Kidney (tissue), 14 donors: ENCODE data around the gene BANF1. TPM values are rescaled to one million over a fixed set of nuclear protein-coding genes. Genes with fewer than 3 reads are reported as not detected.

ENCODE experiments used
- DNase-seq, 5 donors: peaks; one replicate each; pipeline ENCODE4 v3.0.0-alpha.2; 2013 to 2020
- FAIRE-seq: peaks from 2 replicates; lab custom pipeline; 2012; peaks lifted over from hg19 to GRCh38; lab: Jason Lieb, UNC
- H3K27ac ChIP-seq, 2 donors: one replicate each; pipeline ENCODE4 v1.7.0; 2013; ENCODE audit warnings: low read depth in 2 of 2, low read length in 2 of 2, inconsistent platforms in 1 of 2
- H3K27me3 ChIP-seq: one replicate; pipeline ENCODE4 v1.7.1; 2013; ENCODE audit warnings: low read length, inconsistent platforms; ENCODE audit not compliant: control insufficient read depth, insufficient read depth
- H3K36me3 ChIP-seq, 3 donors: one replicate each; pipeline versions ENCODE4 v1.7.0 to v1.7.1; 2013; ENCODE audit warnings: low read length in 3 of 3, control low read depth in 1 of 3, inconsistent platforms in 1 of 3; ENCODE audit not compliant: insufficient read depth in 3 of 3, control insufficient read depth in 2 of 3
- H3K4me1 ChIP-seq, 3 donors: one replicate each; pipeline versions ENCODE4 v1.7.0 to v1.7.1; 2013; ENCODE audit warnings: low read length in 3 of 3, inconsistent platforms in 1 of 3, low read depth in 1 of 3; ENCODE audit not compliant: control insufficient read depth in 2 of 3, insufficient read depth in 2 of 3
- H3K4me3 ChIP-seq, 3 donors: one replicate each; pipeline versions ENCODE4 v1.7.0 to v1.8.1; 2013; ENCODE audit warnings: low read length in 3 of 3, control low read depth in 1 of 3, inconsistent platforms in 1 of 3
- H3K9ac ChIP-seq, 3 donors: one replicate each; pipeline versions ENCODE4 v1.7.0 to v1.7.1; 2013; ENCODE audit warnings: low read length in 3 of 3, control low read depth in 1 of 3, inconsistent platforms in 1 of 3
- H3K9me3 ChIP-seq, 3 donors: one replicate each; pipeline versions ENCODE4 v1.7.0 to v1.7.1; 2013; ENCODE audit warnings: low read length in 3 of 3, control low read depth in 1 of 3, inconsistent platforms in 1 of 3; ENCODE audit not compliant: control insufficient read depth in 2 of 3, insufficient read depth in 1 of 3
- intact Hi-C: fragments of 100-400 bp; cut with DNase I; formaldehyde crosslinking; loops from one replicate; pipeline ENCODE4 v1.11.1; 2022
- polyA plus RNA-seq: library from polyadenylated mRNA; stranded (reverse); fragments of 350-450 nt; fragmentation: Illumina TruSeq; extraction: RNeasy Lipid Tissue Mini Kit (QIAGEN cat#74804); gene quantifications from one replicate; pipeline ENCODE4 v1.2.3, GENCODE V29; 2014; ENCODE audit warnings: low read depth, low replicate concordance; ENCODE audit not compliant: insufficient read depth
- total RNA-seq: library from RNA; stranded (reverse); fragmentation: NEBNext Ultra II Directional; extraction: Animal tissue kit (Norgen Biotek cat#: 25700); gene quantifications from one replicate; pipeline ENCODE4 v1.2.1, GENCODE V29; 2021
- TF ChIP-seq, protein P1 (sequence below): IDR thresholded peaks from 3 replicates; pipeline ENCODE4 v1.5.1; 2012; ENCODE audit warnings: mild to moderate bottlenecking, moderate library complexity, borderline replicate concordance; ENCODE audit not compliant: insufficient read depth; ENCODE audit errors: extremely low read depth
- donor health status: control.
- donor health status: control.
- donor health status: control.
- donor health status: control.
- donor health status: control.
- donor health status: DM: yes; HTN: yes; CAD: no.
- donor health status: Normal renal cell carcinoma (clear cell type).

The BANF1 gene
- total and polyA plus RNA-seq, 2 donors from 2014 or later: 181 to 186 TPM

DNA sequence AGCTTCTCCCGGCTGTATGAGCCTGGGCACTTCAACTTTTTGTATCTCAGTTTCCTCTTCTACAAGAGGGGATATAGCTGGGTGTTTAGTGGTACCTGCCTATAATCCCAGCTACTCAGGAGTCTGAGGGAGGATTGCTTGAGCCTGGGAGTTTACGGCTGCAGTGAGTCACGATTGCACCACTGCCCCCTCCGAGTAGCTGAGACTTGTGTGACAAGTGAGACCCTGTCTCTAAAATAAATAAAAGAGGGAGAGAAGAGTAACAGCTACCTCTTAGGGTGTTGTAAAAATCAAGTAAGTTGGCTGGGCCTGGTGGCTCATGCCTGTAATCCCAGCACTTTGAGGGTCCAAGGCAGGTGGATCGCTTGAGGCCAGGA lies 34.0 kb downstream of the BANF1 start:
- no peak for DNase-seq
- TF ChIP-seq, protein P1, sequence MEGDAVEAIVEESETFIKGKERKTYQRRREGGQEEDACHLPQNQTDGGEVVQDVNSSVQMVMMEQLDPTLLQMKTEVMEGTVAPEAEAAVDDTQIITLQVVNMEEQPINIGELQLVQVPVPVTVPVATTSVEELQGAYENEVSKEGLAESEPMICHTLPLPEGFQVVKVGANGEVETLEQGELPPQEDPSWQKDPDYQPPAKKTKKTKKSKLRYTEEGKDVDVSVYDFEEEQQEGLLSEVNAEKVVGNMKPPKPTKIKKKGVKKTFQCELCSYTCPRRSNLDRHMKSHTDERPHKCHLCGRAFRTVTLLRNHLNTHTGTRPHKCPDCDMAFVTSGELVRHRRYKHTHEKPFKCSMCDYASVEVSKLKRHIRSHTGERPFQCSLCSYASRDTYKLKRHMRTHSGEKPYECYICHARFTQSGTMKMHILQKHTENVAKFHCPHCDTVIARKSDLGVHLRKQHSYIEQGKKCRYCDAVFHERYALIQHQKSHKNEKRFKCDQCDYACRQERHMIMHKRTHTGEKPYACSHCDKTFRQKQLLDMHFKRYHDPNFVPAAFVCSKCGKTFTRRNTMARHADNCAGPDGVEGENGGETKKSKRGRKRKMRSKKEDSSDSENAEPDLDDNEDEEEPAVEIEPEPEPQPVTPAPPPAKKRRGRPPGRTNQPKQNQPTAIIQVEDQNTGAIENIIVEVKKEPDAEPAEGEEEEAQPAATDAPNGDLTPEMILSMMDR: no peak
- Histone ChIP-seq H3K4me1 (no peaks in the 10 kb centered on the region), H3K9ac (no peak overlapping the region), H3K27me3 (no peaks in the 10 kb centered on the region), H3K9me3 (no peaks in the 10 kb centered on the region), H3K27ac (no peak overlapping the region), H3K4me3 (no peak overlapping the region), H3K36me3 (no peaks in the 10 kb centered on the region)
- FAIRE-seq: no peak
- intact Hi-C loops: no loop called here

DNA sequence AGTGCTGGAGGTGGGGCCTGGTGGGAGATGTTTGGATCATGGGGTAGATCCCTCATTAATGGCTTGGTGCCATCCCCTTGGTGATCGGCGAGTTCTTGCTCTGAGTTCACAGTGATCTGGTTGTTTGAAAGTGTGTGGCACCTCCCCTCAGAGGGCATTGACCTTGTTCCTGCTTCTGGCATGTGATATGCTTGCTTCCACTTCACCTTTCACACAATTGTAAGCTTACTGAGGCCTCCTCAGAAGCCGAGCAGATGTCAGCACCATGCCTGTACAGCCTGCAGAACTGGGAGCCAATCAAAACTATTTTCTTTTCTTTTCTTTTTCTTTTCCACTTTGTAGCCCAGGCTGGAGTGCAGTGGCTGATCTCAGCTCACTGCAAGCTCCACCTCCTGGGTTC lies 35.0 kb downstream of the BANF1 start:
- intact Hi-C loops: no loop called here
- Histone ChIP-seq H3K4me3 (no peak overlapping the region), H3K27ac (no peak overlapping the region), H3K36me3 (no peaks in the 10 kb centered on the region), H3K9ac (no peak overlapping the region), H3K27me3 (no peaks in the 10 kb centered on the region), H3K9me3 (no peaks in the 10 kb centered on the region), H3K4me1 (no peaks in the 10 kb centered on the region)
- TF ChIP-seq, protein P1: no peak
- DNase-seq (no peak), FAIRE-seq (no peak)

DNA sequence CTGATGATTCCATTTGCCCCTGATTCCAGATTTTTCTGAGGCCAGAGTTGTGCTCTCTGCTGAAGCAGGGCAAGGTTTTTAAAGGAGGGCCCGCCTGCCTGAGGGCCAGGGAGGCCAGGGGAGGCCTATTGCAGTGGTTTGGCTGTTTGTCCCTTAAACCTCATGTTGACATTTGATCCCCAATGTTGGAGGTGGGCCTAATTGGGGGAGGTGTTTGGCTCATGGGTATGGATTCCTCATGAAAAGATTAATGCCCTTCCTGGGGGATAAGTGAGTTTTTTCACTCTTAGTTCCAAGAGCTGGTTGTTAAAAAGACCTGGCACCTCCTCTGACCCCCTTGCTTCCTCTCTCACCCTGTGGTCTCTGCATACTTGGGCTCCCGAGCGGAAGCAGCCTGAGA lies 37.5 kb downstream of the BANF1 start:
- TF ChIP-seq, protein P1: no peak
- no peak overlapping the region for H3K27ac ChIP-seq
- no peaks in the 10 kb centered on the region for H3K36me3 ChIP-seq
- H3K9me3 ChIP-seq: no peaks in the 10 kb centered on the region
- H3K4me3 ChIP-seq: no peak overlapping the region
- H3K4me1 ChIP-seq: peaks cover 0 to 1% (median 0%) of the 10 kb centered on the region in 3 donors
- H3K27me3 ChIP-seq: no peaks in the 10 kb centered on the region
- DNase-seq (no peak), FAIRE-seq (no peak)
- H3K9ac ChIP-seq: no peak overlapping the region
- intact Hi-C loops: no loop called here

DNA sequence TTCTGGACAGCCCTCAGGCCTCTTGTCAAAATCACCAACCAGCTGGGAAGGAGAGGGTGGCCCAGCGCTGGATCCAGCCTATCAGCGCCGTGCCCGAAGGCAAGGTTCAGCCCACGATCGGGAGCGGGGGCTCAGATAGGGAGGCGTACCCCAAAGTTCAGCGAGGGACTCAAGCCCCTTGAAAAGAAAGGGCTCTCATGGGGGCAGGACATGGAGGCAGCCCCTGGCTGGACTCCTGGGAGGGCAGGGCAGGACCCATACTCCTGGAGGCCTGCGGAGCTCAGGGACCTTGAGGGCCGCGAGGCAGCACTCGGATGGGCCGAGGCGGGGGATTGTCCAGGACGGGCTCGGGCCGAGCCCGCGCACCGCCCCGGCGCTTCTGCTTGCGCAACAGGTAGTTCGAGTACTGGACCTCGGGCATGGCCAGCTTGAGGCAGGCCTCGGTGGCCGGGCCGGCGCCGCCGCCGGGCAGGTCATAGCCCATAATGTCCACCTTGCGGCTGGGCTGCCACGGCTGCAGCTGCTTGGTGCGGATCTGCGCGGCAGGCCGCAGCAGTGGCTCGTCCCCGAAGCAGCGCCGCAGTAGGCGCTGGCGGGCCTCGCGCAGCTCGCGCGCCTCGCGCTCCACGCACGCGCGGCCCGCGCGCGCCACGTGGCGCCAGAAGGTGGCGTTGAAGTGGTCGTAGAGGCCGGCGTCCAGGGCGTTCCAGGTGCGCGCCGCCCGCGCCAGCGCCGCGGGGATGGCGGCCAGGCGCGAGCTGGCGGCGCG lies 40.1 kb downstream of the BANF1 start:
- no peak overlapping the region for H3K27ac ChIP-seq
- intact Hi-C loops: no loop called here
- H3K36me3 ChIP-seq: no peaks in the 10 kb centered on the region
- H3K4me3 ChIP-seq: no peak overlapping the region
- no peak for FAIRE-seq
- H3K9me3 ChIP-seq: no peaks in the 10 kb centered on the region
- peaks cover 0 to 10% (median 6%) of the 10 kb centered on the region in 3 donors for H3K4me1 ChIP-seq
- TF ChIP-seq, protein P1: no peak
- H3K27me3 ChIP-seq: no peaks in the 10 kb centered on the region
- peak in 1 of 5 donors; percentile 73 for DNase-seq
- no peak overlapping the region for H3K9ac ChIP-seq
